Ovary (tissue), 1 donor: ENCODE results near the gene SNX8.

Experiments used
- EP300 ChIP-seq: sonication (generic); formaldehyde crosslinking; IDR thresholded peaks from one replicate; pipeline ENCODE4 v1.6.1; 2017; ENCODE audit warnings: antibody characterized with exemption
- POLR2A ChIP-seq: fragments of 450-650 bp; IDR thresholded peaks from one replicate; pipeline ENCODE4 v1.6.1; 2017; ENCODE audit warnings: antibody characterized with exemption, mild to moderate bottlenecking, moderate library complexity

- TF ChIP-seq EP300 (no peak), POLR2A (no peak)
Observed at GRCh38 chr7:2233926-2234325, 80.3 kb downstream of the SNX8 start.
